Measurements from ENCODE around the gene LANCL1. TPM values are rescaled to one million over a fixed set of nuclear protein-coding genes. Genes with fewer than 3 reads are reported as not detected.

Gene LANCL1
- polyA plus RNA-seq, 1 donor from 2014 or later: 76.7 TPM

DNA sequence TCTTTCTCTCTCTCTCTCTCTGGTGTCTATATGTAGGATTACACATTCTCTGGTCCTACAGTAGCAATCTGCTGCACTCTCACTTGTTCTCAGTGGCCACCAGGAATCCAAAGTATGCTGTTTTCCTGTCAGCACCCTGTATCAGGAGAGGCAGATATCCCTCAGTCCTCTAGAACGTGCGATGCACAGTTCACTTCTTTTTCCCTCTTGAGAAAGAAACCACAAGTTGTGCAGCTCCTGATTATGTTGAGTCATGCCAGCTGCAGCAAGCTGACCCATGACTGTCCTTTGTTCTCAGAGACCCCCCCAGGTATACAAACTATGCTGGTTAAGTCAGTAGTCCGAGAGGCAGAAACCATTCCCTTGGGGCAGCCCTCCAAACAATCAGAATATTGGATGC lies 54.6 kb downstream of the LANCL1 start:
- Histone ChIP-seq H3K4me3 (ENCODE audit: low read length) (no peak overlapping the region), H4K20me1 (ENCODE audit: insufficient read depth) (no peaks in the 10 kb centered on the region), H3K27me3 (ENCODE audit: insufficient read depth, low read depth, low read length) (no peaks in the 10 kb centered on the region), H3K9me3 (ENCODE audit: low read length) (no peaks in the 10 kb centered on the region), H3K79me2 (replicated peaks; ENCODE audit: insufficient read depth, low read length) (no peaks in the 10 kb centered on the region), H2AFZ (ENCODE audit: low read depth, low read length) (no peak overlapping the region), H3K36me3 (ENCODE audit: insufficient read depth, low read length) (no peaks in the 10 kb centered on the region), H3K4me2 (ENCODE audit: low read length) (no peak overlapping the region), H3K9ac (ENCODE audit: low read length) (no peak overlapping the region), H3F3A (ENCODE audit: insufficient read depth, low read length, poor library complexity, severe bottlenecking) (no peaks in the 10 kb centered on the region), H3K9me2 (ENCODE audit: insufficient read depth, low read length) (no peaks in the 10 kb centered on the region), H3K27ac (ENCODE audit: low read length) (no peak overlapping the region)
- TF ChIP-seq RAD21 (conservative IDR thresholded peaks at IDR 0.05): no peak
- TF ChIP-seq MXI1 (conservative IDR thresholded peaks at IDR 0.05; ENCODE audit: poor library complexity, severe bottlenecking): no peak
- no peak for TF ChIP-seq EP300 (conservative IDR thresholded peaks at IDR 0.05; ENCODE audit: poor library complexity, severe bottlenecking)
- no peak for TF ChIP-seq EZH2 (IDR thresholded peaks at IDR 0.05; ENCODE audit: borderline replicate concordance, insufficient read depth, low read length, poor library complexity, severe bottlenecking)
- TF ChIP-seq CTCF (IDR thresholded peaks at IDR 0.05; ENCODE audit: poor library complexity, severe bottlenecking): no peak
- TF ChIP-seq SMC3 (conservative IDR thresholded peaks at IDR 0.05; ENCODE audit: poor library complexity): no peak
- no peak for TF ChIP-seq TAF1 (IDR thresholded peaks at IDR 0.05; ENCODE audit: low read depth)
- TF ChIP-seq POLR2AphosphoS5 (IDR thresholded peaks at IDR 0.05): no peak
- TF ChIP-seq, protein P1, sequence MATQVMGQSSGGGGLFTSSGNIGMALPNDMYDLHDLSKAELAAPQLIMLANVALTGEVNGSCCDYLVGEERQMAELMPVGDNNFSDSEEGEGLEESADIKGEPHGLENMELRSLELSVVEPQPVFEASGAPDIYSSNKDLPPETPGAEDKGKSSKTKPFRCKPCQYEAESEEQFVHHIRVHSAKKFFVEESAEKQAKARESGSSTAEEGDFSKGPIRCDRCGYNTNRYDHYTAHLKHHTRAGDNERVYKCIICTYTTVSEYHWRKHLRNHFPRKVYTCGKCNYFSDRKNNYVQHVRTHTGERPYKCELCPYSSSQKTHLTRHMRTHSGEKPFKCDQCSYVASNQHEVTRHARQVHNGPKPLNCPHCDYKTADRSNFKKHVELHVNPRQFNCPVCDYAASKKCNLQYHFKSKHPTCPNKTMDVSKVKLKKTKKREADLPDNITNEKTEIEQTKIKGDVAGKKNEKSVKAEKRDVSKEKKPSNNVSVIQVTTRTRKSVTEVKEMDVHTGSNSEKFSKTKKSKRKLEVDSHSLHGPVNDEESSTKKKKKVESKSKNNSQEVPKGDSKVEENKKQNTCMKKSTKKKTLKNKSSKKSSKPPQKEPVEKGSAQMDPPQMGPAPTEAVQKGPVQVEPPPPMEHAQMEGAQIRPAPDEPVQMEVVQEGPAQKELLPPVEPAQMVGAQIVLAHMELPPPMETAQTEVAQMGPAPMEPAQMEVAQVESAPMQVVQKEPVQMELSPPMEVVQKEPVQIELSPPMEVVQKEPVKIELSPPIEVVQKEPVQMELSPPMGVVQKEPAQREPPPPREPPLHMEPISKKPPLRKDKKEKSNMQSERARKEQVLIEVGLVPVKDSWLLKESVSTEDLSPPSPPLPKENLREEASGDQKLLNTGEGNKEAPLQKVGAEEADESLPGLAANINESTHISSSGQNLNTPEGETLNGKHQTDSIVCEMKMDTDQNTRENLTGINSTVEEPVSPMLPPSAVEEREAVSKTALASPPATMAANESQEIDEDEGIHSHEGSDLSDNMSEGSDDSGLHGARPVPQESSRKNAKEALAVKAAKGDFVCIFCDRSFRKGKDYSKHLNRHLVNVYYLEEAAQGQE (IDR thresholded peaks at IDR 0.05; ENCODE audit: borderline replicate concordance): no peak

- Histone ChIP-seq H3K4me2 (ENCODE audit: low read length) (no peak overlapping the region), H3F3A (ENCODE audit: insufficient read depth, low read length, poor library complexity, severe bottlenecking) (no peaks in the 10 kb centered on the region), H3K9me2 (ENCODE audit: insufficient read depth, low read length) (no peaks in the 10 kb centered on the region), H3K9ac (ENCODE audit: low read length) (no peak overlapping the region), H3K27me3 (ENCODE audit: insufficient read depth, low read depth, low read length) (no peaks in the 10 kb centered on the region), H3K36me3 (ENCODE audit: insufficient read depth, low read length) (no peaks in the 10 kb centered on the region), H3K4me3 (ENCODE audit: low read length) (no peak overlapping the region), H3K9me3 (ENCODE audit: low read length) (no peaks in the 10 kb centered on the region), H3K27ac (ENCODE audit: low read length) (no peak overlapping the region), H2AFZ (ENCODE audit: low read depth, low read length) (no peak overlapping the region), H3K79me2 (replicated peaks; ENCODE audit: insufficient read depth, low read length) (no peaks in the 10 kb centered on the region), H4K20me1 (ENCODE audit: insufficient read depth) (no peaks in the 10 kb centered on the region)
- TF ChIP-seq, protein P1 (IDR thresholded peaks at IDR 0.05; ENCODE audit: borderline replicate concordance): no peak
- TF ChIP-seq EP300 (conservative IDR thresholded peaks at IDR 0.05; ENCODE audit: poor library complexity, severe bottlenecking): no peak
- no peak for TF ChIP-seq POLR2AphosphoS5 (IDR thresholded peaks at IDR 0.05)
- no peak for TF ChIP-seq RAD21 (conservative IDR thresholded peaks at IDR 0.05)
- TF ChIP-seq MXI1 (conservative IDR thresholded peaks at IDR 0.05; ENCODE audit: poor library complexity, severe bottlenecking): no peak
- TF ChIP-seq EZH2 (IDR thresholded peaks at IDR 0.05; ENCODE audit: borderline replicate concordance, insufficient read depth, low read length, poor library complexity, severe bottlenecking): no peak
- no peak for TF ChIP-seq CTCF (IDR thresholded peaks at IDR 0.05; ENCODE audit: poor library complexity, severe bottlenecking)
- no peak for TF ChIP-seq SMC3 (conservative IDR thresholded peaks at IDR 0.05; ENCODE audit: poor library complexity)
- no peak for TF ChIP-seq TAF1 (IDR thresholded peaks at IDR 0.05; ENCODE audit: low read depth)
Measured at GRCh38 chr2:210412660-210413059, 63.9 kb downstream of the LANCL1 start.
